HUES64 (cell line): ENCODE measurements around the gene KAT2A.
"Not testable (repeated sequence)": the region's sequence is repeated elsewhere in the genome, so short reads cannot be mapped to it uniquely, and the experiment has no call there.

Experiments
- H3K27ac ChIP-seq: 2 replicates; pipeline ENCODE4 v1.7.0; 2013; ENCODE audit warnings: low read depth, low read length, inconsistent platforms
- H3K27me3 ChIP-seq: 2 replicates; pipeline ENCODE4 v1.6.1; 2013; ENCODE audit warnings: mild to moderate bottlenecking, low read length; ENCODE audit not compliant: insufficient read depth
- H3K36me3 ChIP-seq: 2 replicates; pipeline ENCODE4 v1.6.1; 2013; ENCODE audit warnings: mild to moderate bottlenecking, low read length; ENCODE audit not compliant: insufficient read depth
- H3K4me1 ChIP-seq: 2 replicates; pipeline ENCODE4 v1.6.1; 2013; ENCODE audit warnings: mild to moderate bottlenecking, low read length, moderate library complexity; ENCODE audit not compliant: insufficient read depth
- H3K4me3 ChIP-seq: 2 replicates; pipeline ENCODE4 v1.5.1; 2013; ENCODE audit warnings: mild to moderate bottlenecking, low read length, moderate library complexity
- H3K9ac ChIP-seq: 2 replicates; pipeline ENCODE4 v1.6.1; 2013; ENCODE audit warnings: mild to moderate bottlenecking, low read depth, low read length
- H3K9me3 ChIP-seq: 2 replicates; pipeline ENCODE4 v1.6.1; 2013; ENCODE audit warnings: low read depth, low read length; ENCODE audit not compliant: insufficient read depth
- WGBS: fragments of 150-250, 120-280 bp; methylation state at CpG from one replicate; pipeline ENCODE4 v1.1.7; 2013; ENCODE audit warnings: missing lambda C conversion rate; 5-methylcytosine and 5-hydroxymethylcytosine counted together

The KAT2A gene

DNA sequence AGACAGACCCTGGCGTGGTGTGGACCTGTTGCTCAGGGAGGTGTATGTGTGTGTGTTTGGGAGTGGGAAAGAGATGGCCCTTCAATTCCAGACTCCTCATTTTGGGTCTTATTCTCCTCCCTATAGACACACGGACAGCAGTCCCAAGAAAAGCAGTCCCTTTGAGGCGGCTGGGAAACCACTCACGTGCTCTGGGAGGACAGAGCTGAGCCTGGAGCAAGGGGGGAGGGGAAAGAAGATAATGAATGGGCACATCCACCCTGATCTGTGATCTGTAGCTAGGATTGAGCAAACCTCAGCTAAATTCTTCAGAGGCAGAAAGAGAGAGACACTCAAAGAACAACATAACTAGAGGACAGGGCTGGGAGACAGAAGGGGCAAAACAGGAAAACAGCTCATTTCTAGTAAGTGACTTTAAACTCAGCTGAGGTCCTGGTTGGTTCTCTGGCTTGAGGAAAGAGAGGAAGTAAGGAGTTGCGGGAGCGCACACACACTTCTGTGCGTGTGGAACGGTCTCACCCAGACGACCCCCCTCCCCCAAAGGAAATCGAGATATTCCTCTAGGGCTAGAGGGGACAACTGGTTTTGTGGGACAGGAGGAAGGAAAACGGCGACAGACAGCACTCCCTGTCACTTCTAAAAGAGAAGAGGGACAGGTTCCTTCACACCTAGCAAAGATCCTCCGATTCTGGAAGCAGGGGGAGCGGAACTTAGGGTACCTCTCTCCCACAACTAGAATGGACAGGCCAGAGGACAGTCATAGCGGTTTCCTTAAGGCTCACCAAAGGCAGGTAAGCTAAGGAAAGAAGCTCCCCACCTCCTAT, 33.0 kb upstream of the KAT2A start:
- Histone ChIP-seq H3K27ac (peak overlapping the region; percentile 36; the same call in 1 of the 2 replicates), H3K27me3 (no peaks in the 10 kb centered on the region), H3K36me3 (peaks cover 4% of the 10 kb centered on the region; the same call in 1 of the 2 replicates), H3K4me3 (peak overlapping the region; percentile 89), H3K9me3 (no peaks in the 10 kb centered on the region), H3K9ac (peak overlapping the region; percentile 77), H3K4me1 (peaks cover 5% of the 10 kb centered on the region; the same call in 1 of the 2 replicates)
- WGBS = 16% methylated on average over 9 of the region's 15 CpGs

- WGBS = 97% methylated on average over 13 of the region's 13 CpGs
- Histone ChIP-seq H3K9ac (no peak overlapping the region), H3K4me1 (no peaks in the 10 kb centered on the region), H3K36me3 (peaks cover 26% of the 10 kb centered on the region), H3K27ac (no peak overlapping the region), H3K4me3 (no peak overlapping the region), H3K9me3 (no peaks in the 10 kb centered on the region), H3K27me3 (no peaks in the 10 kb centered on the region)
These were observed 25.9 kb upstream of the KAT2A start for GRCh38 chr17:42146911-42147607.

DNA sequence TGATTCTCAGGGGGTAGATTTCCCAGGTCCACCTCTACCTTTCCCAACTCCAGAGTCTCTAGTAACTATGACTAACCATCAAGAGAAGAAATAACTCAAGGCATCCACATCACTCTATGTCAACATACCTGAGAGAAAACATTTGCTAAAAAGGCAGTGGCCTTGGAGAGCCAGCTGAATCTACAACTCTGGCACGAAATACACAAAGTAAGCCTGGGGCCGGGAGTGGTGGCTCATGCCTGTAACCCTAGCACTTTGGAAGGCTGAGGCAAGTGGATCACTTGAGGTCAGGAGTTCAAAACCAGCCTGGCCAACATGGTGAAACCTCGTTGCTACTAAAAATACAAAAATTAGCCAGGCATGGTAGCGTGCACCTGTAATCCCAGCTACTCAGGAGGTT, 22.0 kb upstream of the KAT2A start:
- H3K4me3 ChIP-seq, H3K9ac ChIP-seq, H3K27me3 ChIP-seq, H3K9me3 ChIP-seq, H3K27ac ChIP-seq, H3K4me1 ChIP-seq: not testable (repeated sequence)
- 97% methylated on average over 4 of the region's 4 CpGs for WGBS
- peaks cover 21% of the 10 kb centered on the region for H3K36me3 ChIP-seq

DNA sequence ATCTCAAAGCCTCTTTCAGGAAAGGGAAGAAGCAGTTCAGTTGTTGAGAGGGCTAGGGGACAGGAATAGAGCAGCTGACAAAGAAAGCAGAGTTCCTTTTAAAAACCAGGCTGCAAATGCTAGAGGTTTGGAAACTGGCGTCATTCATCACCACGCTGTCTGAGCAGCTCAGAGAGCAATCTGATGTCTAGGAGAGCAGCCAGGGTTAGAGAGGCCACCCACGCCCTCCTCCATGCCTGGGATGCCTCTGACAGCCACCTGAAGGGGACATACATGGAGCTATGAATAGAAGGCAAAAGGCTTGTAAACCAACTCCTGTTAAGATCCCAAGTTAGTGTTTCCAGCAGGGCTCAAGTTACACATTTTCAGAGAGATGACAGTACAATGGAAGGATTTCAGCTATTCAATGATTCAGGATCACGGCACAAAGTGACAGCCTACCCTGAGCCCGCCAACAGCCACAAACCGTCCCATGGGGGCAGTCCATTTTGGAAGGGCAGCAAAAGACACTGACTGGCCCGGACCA, 21.3 kb upstream of the KAT2A start:
- Histone ChIP-seq H3K9me3 (no peaks in the 10 kb centered on the region), H3K9ac (no peak overlapping the region), H3K36me3 (peaks cover 21% of the 10 kb centered on the region), H3K4me3 (no peak overlapping the region), H3K4me1 (no peaks in the 10 kb centered on the region), H3K27me3 (no peaks in the 10 kb centered on the region), H3K27ac (no peak overlapping the region)
- 94% methylated on average over 7 of the region's 7 CpGs for WGBS

GRCh38 chr17:42141382-42141781, 20.2 kb upstream of the KAT2A start:
- 95% methylated on average over 8 of the region's 8 CpGs for WGBS
- Histone ChIP-seq H3K9me3 (no peaks in the 10 kb centered on the region), H3K4me3 (no peak overlapping the region), H3K4me1 (no peaks in the 10 kb centered on the region), H3K9ac (no peak overlapping the region), H3K36me3 (peaks cover 17% of the 10 kb centered on the region), H3K27ac (no peak overlapping the region), H3K27me3 (no peaks in the 10 kb centered on the region)

DNA sequence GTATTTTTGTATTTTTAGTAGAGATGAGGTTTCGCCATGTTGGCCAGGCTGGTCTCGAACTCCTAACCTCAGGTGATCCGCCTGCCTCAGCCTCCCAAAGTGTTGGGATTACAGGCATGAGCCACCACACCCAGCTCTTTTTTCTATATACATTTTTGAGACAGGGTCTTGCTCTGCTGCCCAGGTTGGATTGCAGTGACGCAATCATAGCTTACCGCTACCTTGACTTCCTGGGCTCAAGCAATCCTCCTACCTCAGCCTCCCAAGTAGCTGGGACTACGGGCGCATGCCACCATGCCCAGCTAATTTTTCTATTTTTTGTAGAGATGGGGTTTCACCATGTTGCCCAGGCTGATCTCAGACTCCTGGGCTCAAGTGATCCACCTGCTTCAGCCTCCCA, 19.5 kb upstream of the KAT2A start:
- not testable (repeated sequence) for H3K27me3 ChIP-seq, H3K4me3 ChIP-seq, H3K4me1 ChIP-seq, H3K9me3 ChIP-seq, H3K9ac ChIP-seq, H3K27ac ChIP-seq
- peaks cover 17% of the 10 kb centered on the region for H3K36me3 ChIP-seq
- WGBS = 89% methylated on average over 7 of the region's 7 CpGs

DNA sequence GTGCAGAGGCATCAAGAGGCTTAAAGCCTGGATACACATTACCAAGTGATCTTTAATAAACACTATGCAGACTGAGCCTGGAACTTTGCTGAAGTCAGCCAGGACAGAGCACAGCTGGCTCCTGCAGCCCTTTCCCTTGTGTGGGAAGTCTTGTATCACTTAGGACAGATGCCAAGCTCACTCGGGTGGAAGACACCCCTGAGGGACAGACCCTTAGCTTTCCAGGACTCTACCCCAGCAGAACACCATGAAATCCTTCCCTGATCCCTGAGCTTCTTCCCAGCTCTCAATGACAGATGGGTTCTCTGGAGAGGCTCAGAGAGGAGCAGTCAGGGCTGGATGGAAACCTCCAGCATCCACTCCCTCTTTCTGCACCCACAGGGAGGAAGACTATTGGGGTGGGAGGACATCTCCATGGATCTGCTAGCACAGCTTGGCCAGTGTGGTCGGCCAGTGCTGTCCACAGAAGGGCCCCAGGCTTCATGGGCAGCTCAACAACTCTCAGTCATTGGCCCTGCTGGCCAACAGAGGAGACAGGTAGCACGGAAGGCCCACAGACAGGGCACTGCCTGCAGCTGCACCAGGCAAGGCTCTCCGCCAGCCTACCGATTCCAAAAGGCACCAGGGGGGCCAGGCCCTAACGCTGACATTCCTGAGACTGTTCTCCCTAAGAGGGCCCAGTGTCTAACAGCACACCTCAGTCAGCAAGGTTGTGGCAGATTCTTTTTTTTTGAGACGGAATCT, 17.8 kb upstream of the KAT2A start:
- Histone ChIP-seq H3K4me3 (no peak overlapping the region), H3K27me3 (no peaks in the 10 kb centered on the region), H3K9ac (no peak overlapping the region), H3K36me3 (peaks cover 12% of the 10 kb centered on the region), H3K27ac (no peak overlapping the region), H3K9me3 (no peaks in the 10 kb centered on the region), H3K4me1 (0 out of 2 replicates have a peak, but pooled peaks cover 5% of the 10 kb centered on the region)
- 91% methylated on average over 7 of the region's 7 CpGs for WGBS

- Histone ChIP-seq H3K4me3 (no peak overlapping the region), H3K9me3 (no peaks in the 10 kb centered on the region), H3K9ac (no peak overlapping the region), H3K36me3 (peaks cover 10% of the 10 kb centered on the region), H3K4me1 (peaks cover 10% of the 10 kb centered on the region; the same call in 1 of the 2 replicates), H3K27me3 (no peaks in the 10 kb centered on the region), H3K27ac (no peak overlapping the region)
- WGBS = 95% methylated on average over 3 of the region's 3 CpGs
These were observed 15.5 kb upstream of the KAT2A start for GRCh38 chr17:42136654-42137051.

GRCh38 chr17:42135664-42136653, 14.8 kb upstream of the KAT2A start:
- 87% methylated on average over 15 of the region's 15 CpGs for WGBS
- Histone ChIP-seq H3K4me3 (no peak overlapping the region), H3K27me3 (no peaks in the 10 kb centered on the region), H3K36me3 (0 out of 2 replicates have a peak, but pooled peaks cover 6% of the 10 kb centered on the region), H3K27ac (no peak overlapping the region), H3K9ac (no peak overlapping the region), H3K9me3 (no peaks in the 10 kb centered on the region), H3K4me1 (peaks cover 10% of the 10 kb centered on the region; the same call in 1 of the 2 replicates)

- Histone ChIP-seq H3K4me3 (no peak overlapping the region), H3K4me1 (peaks cover 10% of the 10 kb centered on the region; the same call in 1 of the 2 replicates), H3K36me3 (peaks cover 12% of the 10 kb centered on the region), H3K27me3 (no peaks in the 10 kb centered on the region), H3K9ac (no peak overlapping the region), H3K27ac (no peak overlapping the region), H3K9me3 (no peaks in the 10 kb centered on the region)
- WGBS = 98% methylated on average over 6 of the region's 6 CpGs
These were observed 14.0 kb upstream of the KAT2A start for GRCh38 chr17:42135151-42135550.
